ENCODE results near the gene RBM47.

The RBM47 gene

GRCh38 chr4:40375095-40375494 lies 254.6 kb downstream of the RBM47 start:
- TF ChIP-seq GATA1 (IDR thresholded peaks at IDR 0.05; ENCODE audit: low read depth, low read length), result no peak
- no peak for TF ChIP-seq POLR2A (IDR thresholded peaks at IDR 0.05; ENCODE audit: low read length)
- no peak for DNase-seq

- DNase-seq, result no peak
- TF ChIP-seq POLR2A (IDR thresholded peaks at IDR 0.05; ENCODE audit: low read length), result no peak
- TF ChIP-seq GATA1 (IDR thresholded peaks at IDR 0.05; ENCODE audit: low read depth, low read length), result no peak
These were observed 256.0 kb downstream of the RBM47 start for GRCh38 chr4:40373636-40374035.
